Trophoblast cell (in vitro differentiated cells and primary cell): Measurements from ENCODE around the gene ZNF354C.
A peak's percentile ranks its signal among the peaks of the same experiment; 100 is the strongest.

Experiments
- DNase-seq, 2 donors: peaks; one replicate each; pipeline ENCODE4 v3.0.0-alpha.2; 2016
- H2AFZ ChIP-seq: 2 replicates; pipeline ENCODE4 v1.6.1; 2013; ENCODE audit warnings: low read length, moderate library complexity, mild to moderate bottlenecking; ENCODE audit not compliant: insufficient read depth, poor library complexity
- H2AK5ac ChIP-seq: 2 replicates; pipeline ENCODE4 v1.6.1; 2013; ENCODE audit warnings: mild to moderate bottlenecking, low read length
- H2BK120ac ChIP-seq: 2 replicates; pipeline ENCODE4 v1.6.1; 2013; ENCODE audit warnings: low read length, mild to moderate bottlenecking, moderate library complexity; ENCODE audit not compliant: insufficient read depth, poor library complexity
- H2BK12ac ChIP-seq: 2 replicates; pipeline ENCODE4 v1.6.1; 2013; ENCODE audit warnings: mild to moderate bottlenecking, low read length, moderate library complexity
- H2BK5ac ChIP-seq: 2 replicates; pipeline ENCODE4 v1.6.1; 2013; ENCODE audit warnings: low read length, low read depth, moderate library complexity, mild to moderate bottlenecking; ENCODE audit not compliant: poor library complexity
- H3K14ac ChIP-seq: 2 replicates; pipeline ENCODE4 v1.6.1; 2013; ENCODE audit warnings: mild to moderate bottlenecking, low read length
- H3K18ac ChIP-seq: 2 replicates; pipeline ENCODE4 v1.6.1; 2013; ENCODE audit warnings: mild to moderate bottlenecking, low read length
- H3K23ac ChIP-seq: 2 replicates; pipeline ENCODE4 v1.6.1; 2013; ENCODE audit warnings: low read length
- H3K27ac ChIP-seq: 2 replicates; pipeline ENCODE4 v1.5.1; 2013; ENCODE audit warnings: low read depth, mild to moderate bottlenecking, inconsistent platforms, low read length, moderate library complexity
- H3K27me3 ChIP-seq: 2 replicates; pipeline ENCODE4 v1.6.1; 2013; ENCODE audit warnings: inconsistent platforms, mild to moderate bottlenecking, low read length, moderate library complexity; ENCODE audit not compliant: insufficient read depth
- H3K36me3 ChIP-seq, 2 experiments: 1 replicate in 1 of 2; 2 replicates in 1 of 2; pipeline ENCODE4 v1.6.1; 2013; ENCODE audit warnings: low read length in 2 of 2, mild to moderate bottlenecking in 2 of 2, moderate library complexity in 1 of 2; ENCODE audit not compliant: insufficient read depth in 2 of 2, control insufficient read depth in 1 of 2
- H3K4ac ChIP-seq: 2 replicates; pipeline ENCODE4 v1.6.1; 2013; ENCODE audit warnings: low read depth, mild to moderate bottlenecking, low read length, moderate library complexity
- H3K4me1 ChIP-seq, 2 experiments: 1 replicate in 1 of 2; 2 replicates in 1 of 2; pipeline ENCODE4 v1.6.1; 2013; ENCODE audit warnings: low read length in 2 of 2, mild to moderate bottlenecking in 2 of 2, moderate library complexity in 1 of 2; ENCODE audit not compliant: insufficient read depth in 2 of 2, control insufficient read depth in 1 of 2
- H3K4me2 ChIP-seq: 2 replicates; pipeline ENCODE4 v1.6.1; 2013; ENCODE audit warnings: inconsistent platforms, mild to moderate bottlenecking, low read length, moderate library complexity
- H3K4me3 ChIP-seq: 2 replicates; pipeline ENCODE4 v1.5.1; 2013; ENCODE audit warnings: mild to moderate bottlenecking, low read depth, low read length, inconsistent platforms
- H3K79me1 ChIP-seq: one replicate; pipeline ENCODE4 v1.6.1; 2013; ENCODE audit warnings: low read length
- H3K79me2 ChIP-seq: 2 replicates; pipeline ENCODE4 v1.6.1; 2013; ENCODE audit warnings: low read length, mild to moderate bottlenecking; ENCODE audit not compliant: control insufficient read depth, insufficient read depth, poor library complexity
- H3K9ac ChIP-seq: 2 replicates; pipeline ENCODE4 v1.6.1; 2013; ENCODE audit warnings: mild to moderate bottlenecking, low read length
- H3K9me3 ChIP-seq: 2 replicates; pipeline ENCODE4 v1.6.1; 2013; ENCODE audit warnings: low read depth, mild to moderate bottlenecking, control low read depth, inconsistent platforms, low read length; ENCODE audit not compliant: insufficient read depth
- H4K12ac ChIP-seq: 2 replicates; pipeline ENCODE4 v1.6.1; 2013; ENCODE audit warnings: low read depth, mild to moderate bottlenecking, low read length, moderate library complexity
- H4K8ac ChIP-seq: 2 replicates; pipeline ENCODE4 v1.6.1; 2013; ENCODE audit warnings: low read depth, mild to moderate bottlenecking, low read length, moderate library complexity
- H4K91ac ChIP-seq: one replicate; pipeline ENCODE4 v1.6.1; 2013; ENCODE audit warnings: low read depth, mild to moderate bottlenecking, low read length, moderate library complexity
- WGBS: extraction: QIAGEN DNeasy Blood & Tissue Kit; methylation state at CpG from one replicate; pipeline ENCODE4 v1.1.7; 2013; ENCODE audit warnings: missing lambda C conversion rate; ENCODE audit not compliant: insufficient read length, insufficient coverage; ENCODE audit errors: extremely low coverage; 5-methylcytosine and 5-hydroxymethylcytosine counted together

The ZNF354C gene

GRCh38 chr5:179051784-179052183, 8.4 kb upstream of the ZNF354C start:
- Histone ChIP-seq H2AK5ac (no peak overlapping the region), H2BK120ac (no peak overlapping the region), H4K8ac (no peak overlapping the region), H3K9ac (no peak overlapping the region), H4K12ac (no peak overlapping the region), H3K9me3 (peaks cover 31% of the 10 kb centered on the region), H2AFZ (no peak overlapping the region), H3K79me1 (peaks cover 8% of the 10 kb centered on the region), H2BK12ac (no peak overlapping the region), H3K27me3 (no peaks in the 10 kb centered on the region), H3K36me3 (no peaks in the 10 kb centered on the region), H3K4me3 (no peak overlapping the region), H3K4me2 (no peak overlapping the region), H3K4me1 (peaks cover 19 to 21% of the 10 kb centered on the region in 2 experiments), H4K91ac (no peak overlapping the region), H3K79me2 (no peaks in the 10 kb centered on the region), H3K27ac (no peak overlapping the region), H3K4ac (no peak overlapping the region), H3K23ac (no peak overlapping the region), H3K18ac (no peak overlapping the region), H3K14ac (no peak overlapping the region), H2BK5ac (no peak overlapping the region)
- peak; percentile 70 to 87 for DNase-seq
- no CpG with 5 or more reads among the region's 9 CpGs for WGBS

DNA sequence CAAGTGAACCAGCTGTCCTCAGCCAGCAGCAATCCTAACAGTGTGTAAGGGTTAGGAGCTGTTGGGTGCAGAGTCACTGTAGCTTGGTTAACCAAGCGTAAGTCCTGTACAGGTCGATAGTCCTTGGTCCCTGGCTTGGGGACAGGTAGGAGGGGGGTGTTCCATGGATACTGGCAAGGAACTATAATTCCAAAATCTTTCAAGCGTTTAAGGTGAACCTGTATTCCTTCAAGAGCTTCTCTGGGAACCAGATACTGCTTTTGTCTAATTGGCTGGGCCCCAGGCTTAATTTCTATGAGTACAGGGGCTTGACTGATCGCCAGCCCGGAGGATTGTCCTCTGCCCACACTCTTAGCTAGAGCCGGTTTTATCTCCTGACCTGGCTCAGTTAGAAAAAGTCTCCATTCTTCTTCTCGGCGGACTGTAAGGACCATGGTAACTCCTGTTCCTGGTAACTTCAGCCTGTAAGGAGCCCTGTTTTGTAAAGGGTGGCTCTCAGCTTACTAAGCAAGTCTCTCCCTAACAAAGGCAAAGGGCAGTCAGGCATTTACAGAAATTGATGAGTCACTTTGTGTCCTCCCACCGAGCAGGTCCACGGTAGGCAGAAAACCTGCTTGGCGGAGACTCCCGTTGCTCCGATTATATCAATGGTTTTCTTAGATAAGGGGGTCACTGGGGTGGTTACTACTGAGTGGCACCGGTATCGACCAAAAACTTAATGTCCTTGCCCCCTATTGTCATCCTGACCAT, 6.0 kb upstream of the ZNF354C start:
- peak; percentile 68 to 87 for DNase-seq
- peaks cover 8% of the 10 kb centered on the region for H3K79me1 ChIP-seq

DNA sequence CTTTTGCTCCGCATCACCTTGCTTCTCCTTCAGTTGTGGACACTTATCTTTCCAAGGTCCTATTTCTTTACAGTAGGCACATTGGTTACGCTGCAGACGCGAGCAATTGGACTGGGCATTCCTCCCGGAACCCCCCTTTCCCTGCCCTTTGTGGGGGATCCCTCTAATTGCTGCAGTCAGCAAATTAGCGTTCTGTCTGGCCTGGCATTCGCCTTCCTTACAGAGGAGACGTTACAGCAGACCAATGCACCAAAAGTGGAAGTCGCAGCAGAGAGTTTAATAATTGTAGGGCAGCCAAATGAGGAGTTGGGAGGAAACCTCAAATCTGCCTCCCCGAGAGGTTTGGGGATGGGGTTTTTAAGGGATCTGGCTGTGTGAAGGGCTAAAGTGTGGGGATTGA, 5.3 kb upstream of the ZNF354C start:
- H3K27ac ChIP-seq = peak overlapping the region; percentile 78
- no peak overlapping the region for H3K23ac ChIP-seq
- peaks cover 8% of the 10 kb centered on the region for H3K79me1 ChIP-seq
- H2AK5ac ChIP-seq = no peak overlapping the region
- H4K8ac ChIP-seq = peak overlapping the region; percentile 46
- DNase-seq = no peak
- H2BK12ac ChIP-seq = peak overlapping the region; percentile 8
- no peak overlapping the region for H2AFZ ChIP-seq
- no peaks in the 10 kb centered on the region for H3K79me2 ChIP-seq
- H3K4me3 ChIP-seq = no peak overlapping the region
- peak overlapping the region; percentile 44 for H2BK120ac ChIP-seq
- WGBS = no CpG with 5 or more reads among the region's 10 CpGs
- peak overlapping the region; percentile 9 for H3K18ac ChIP-seq
- peak overlapping the region; percentile 47 for H3K4me2 ChIP-seq
- H3K4ac ChIP-seq = no peak overlapping the region
- H3K14ac ChIP-seq = no peak overlapping the region
- peaks cover 19 to 21% of the 10 kb centered on the region in 2 experiments for H3K4me1 ChIP-seq
- no peak overlapping the region for H3K9ac ChIP-seq
- H3K9me3 ChIP-seq = peaks cover 26% of the 10 kb centered on the region
- no peaks in the 10 kb centered on the region for H3K36me3 ChIP-seq
- H4K91ac ChIP-seq = peak overlapping the region; percentile 81
- H2BK5ac ChIP-seq = peak overlapping the region; percentile 42
- no peak overlapping the region for H4K12ac ChIP-seq
- no peaks in the 10 kb centered on the region for H3K27me3 ChIP-seq

More for the DNA sequence above, 6.0 kb upstream of the ZNF354C start:
- Histone ChIP-seq H3K18ac (no peak overlapping the region), H3K23ac (no peak overlapping the region), H4K8ac (peak overlapping the region; percentile 23), H2AFZ (no peak overlapping the region), H4K12ac (no peak overlapping the region), H2BK120ac (peak overlapping the region; percentile 49), H3K27me3 (no peaks in the 10 kb centered on the region), H2AK5ac (no peak overlapping the region), H3K14ac (no peak overlapping the region), H3K4ac (no peak overlapping the region), H3K9ac (no peak overlapping the region), H3K4me2 (no peak overlapping the region), H2BK5ac (peak overlapping the region; percentile 64), H3K4me3 (no peak overlapping the region), H3K36me3 (no peaks in the 10 kb centered on the region), H4K91ac (peak overlapping the region; percentile 81), H3K4me1 (peaks cover 19 to 21% of the 10 kb centered on the region in 2 experiments), H3K27ac (peak overlapping the region; percentile 78), H3K9me3 (peaks cover 26% of the 10 kb centered on the region), H2BK12ac (peak overlapping the region; percentile 70), H3K79me2 (no peaks in the 10 kb centered on the region)
- no CpG with 5 or more reads among the region's 15 CpGs for WGBS

DNA sequence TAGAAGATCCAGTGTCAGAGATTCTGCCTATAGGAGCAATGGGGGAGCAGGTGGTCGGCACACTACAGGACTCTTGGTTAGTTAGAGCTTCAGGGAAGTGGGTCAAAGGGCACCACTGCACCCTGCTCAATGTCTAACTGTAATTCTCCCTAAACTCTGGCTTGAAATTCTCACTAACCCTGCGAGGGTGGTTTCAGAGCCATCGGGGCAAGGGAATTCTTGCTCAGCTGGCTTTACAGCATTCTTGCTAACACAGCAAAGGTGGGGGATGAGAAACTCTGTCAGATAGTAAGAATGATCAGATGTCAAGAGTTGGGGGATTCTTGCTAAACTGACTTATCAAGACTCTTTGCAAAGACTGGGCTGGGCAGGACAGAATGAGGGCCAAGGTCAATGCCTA, 4.7 kb upstream of the ZNF354C start:
- H3K23ac ChIP-seq = no peak overlapping the region
- no peak overlapping the region for H4K8ac ChIP-seq
- H3K79me2 ChIP-seq = peaks cover 2% of the 10 kb centered on the region
- no CpG with 5 or more reads among the region's 3 CpGs for WGBS
- H3K4me1 ChIP-seq = peaks cover 19 to 21% of the 10 kb centered on the region in 2 experiments
- peaks cover 26% of the 10 kb centered on the region for H3K9me3 ChIP-seq
- peak overlapping the region; percentile 81 for H4K91ac ChIP-seq
- H2AFZ ChIP-seq = no peak overlapping the region
- peak; percentile 77 to 91 for DNase-seq
- peak overlapping the region; percentile 47 for H3K4me2 ChIP-seq
- H3K4ac ChIP-seq = no peak overlapping the region
- H3K14ac ChIP-seq = peak overlapping the region; percentile 29
- peaks cover 11% of the 10 kb centered on the region for H3K79me1 ChIP-seq
- peak overlapping the region; percentile 54 for H2BK12ac ChIP-seq
- H2BK120ac ChIP-seq = peak overlapping the region; percentile 72
- H3K9ac ChIP-seq = no peak overlapping the region
- no peaks in the 10 kb centered on the region for H3K27me3 ChIP-seq
- peak overlapping the region; percentile 29 for H3K18ac ChIP-seq
- no peaks in the 10 kb centered on the region for H3K36me3 ChIP-seq
- no peak overlapping the region for H3K4me3 ChIP-seq
- H4K12ac ChIP-seq = no peak overlapping the region
- peak overlapping the region; percentile 85 for H3K27ac ChIP-seq
- peak overlapping the region; percentile 69 for H2BK5ac ChIP-seq
- no peak overlapping the region for H2AK5ac ChIP-seq
